Fibroblast of pulmonary artery (primary cell): Measurements from ENCODE around the gene UFD1.
A peak's percentile ranks its signal among the peaks of the same experiment; 100 is the strongest.

ENCODE experiments used
- DNase-seq: peaks from one replicate; pipeline ENCODE4 v3.0.0-alpha.2; 2010; ENCODE audit warnings: low read depth
- H3K4me3 ChIP-seq: replicated peaks from 2 replicates; pipeline ENCODE4 v1.5.1; 2011; ENCODE audit warnings: low read depth, mild to moderate bottlenecking, control low read depth, low read length, moderate library complexity
- CTCF ChIP-seq: IDR thresholded peaks from 2 replicates; pipeline ENCODE4 v1.5.1; 2011; ENCODE audit warnings: mild to moderate bottlenecking, control low read depth, low read length, inconsistent platforms; ENCODE audit errors: missing control alignments

Gene UFD1

GRCh38 chr22:19497245-19497644 lies 18.3 kb upstream of the UFD1 start:
- no peak overlapping the region for H3K4me3 ChIP-seq
- no peak for TF ChIP-seq CTCF
- DNase-seq = peak; percentile 94

- TF ChIP-seq CTCF = no peak
- DNase-seq = no peak
- no peak overlapping the region for H3K4me3 ChIP-seq
Measured at GRCh38 chr22:19496324-19496630, 17.3 kb upstream of the UFD1 start.

DNA sequence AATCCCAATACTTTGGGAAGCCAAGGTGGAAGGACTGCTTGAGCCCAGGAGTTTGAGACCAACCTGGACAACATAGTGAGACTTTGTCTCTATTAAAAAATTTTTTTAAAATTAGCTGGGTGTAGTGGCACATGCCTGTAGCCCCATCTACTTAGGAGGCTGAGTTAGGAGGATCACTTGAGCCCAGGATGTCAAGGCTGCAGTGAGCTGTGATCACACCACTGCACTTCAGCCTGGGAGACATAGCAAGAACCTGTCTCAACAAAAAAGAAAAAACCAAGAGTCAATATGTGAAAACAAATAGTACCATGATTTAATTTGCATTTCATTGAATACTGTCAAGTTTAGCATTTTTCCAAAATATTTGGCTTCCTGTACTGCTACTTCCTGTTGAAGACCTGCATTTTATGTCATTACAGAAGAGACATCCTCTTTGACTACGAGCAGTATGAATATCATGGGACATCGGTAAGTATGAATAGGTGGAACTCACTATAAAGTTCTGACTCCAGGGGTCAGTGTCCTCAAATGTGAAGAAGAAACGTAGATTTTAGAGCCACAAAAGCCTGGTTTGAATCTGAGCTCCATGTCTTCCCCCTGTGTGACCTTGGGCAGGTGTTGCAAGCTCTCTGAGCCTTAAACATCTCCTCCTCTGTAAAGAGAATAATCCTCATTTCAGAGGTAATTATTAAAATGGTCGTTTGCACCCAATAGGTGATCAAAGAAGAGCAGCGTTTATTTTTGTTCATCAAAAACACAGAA lies 16.8 kb upstream of the UFD1 start:
- H3K4me3 ChIP-seq = no peak overlapping the region
- peak; percentile 53 for DNase-seq

GRCh38 chr22:19494676-19495173 lies 15.7 kb upstream of the UFD1 start:
- H3K4me3 ChIP-seq = no peak overlapping the region
- no peak for TF ChIP-seq CTCF
- no peak for DNase-seq

More for the DNA sequence above, 16.8 kb upstream of the UFD1 start:
- TF ChIP-seq CTCF = peak; percentile 19

- TF ChIP-seq CTCF = no peak
- no peak overlapping the region for H3K4me3 ChIP-seq
- DNase-seq = no peak
Measured at GRCh38 chr22:19494001-19494560, 15.1 kb upstream of the UFD1 start.

DNA sequence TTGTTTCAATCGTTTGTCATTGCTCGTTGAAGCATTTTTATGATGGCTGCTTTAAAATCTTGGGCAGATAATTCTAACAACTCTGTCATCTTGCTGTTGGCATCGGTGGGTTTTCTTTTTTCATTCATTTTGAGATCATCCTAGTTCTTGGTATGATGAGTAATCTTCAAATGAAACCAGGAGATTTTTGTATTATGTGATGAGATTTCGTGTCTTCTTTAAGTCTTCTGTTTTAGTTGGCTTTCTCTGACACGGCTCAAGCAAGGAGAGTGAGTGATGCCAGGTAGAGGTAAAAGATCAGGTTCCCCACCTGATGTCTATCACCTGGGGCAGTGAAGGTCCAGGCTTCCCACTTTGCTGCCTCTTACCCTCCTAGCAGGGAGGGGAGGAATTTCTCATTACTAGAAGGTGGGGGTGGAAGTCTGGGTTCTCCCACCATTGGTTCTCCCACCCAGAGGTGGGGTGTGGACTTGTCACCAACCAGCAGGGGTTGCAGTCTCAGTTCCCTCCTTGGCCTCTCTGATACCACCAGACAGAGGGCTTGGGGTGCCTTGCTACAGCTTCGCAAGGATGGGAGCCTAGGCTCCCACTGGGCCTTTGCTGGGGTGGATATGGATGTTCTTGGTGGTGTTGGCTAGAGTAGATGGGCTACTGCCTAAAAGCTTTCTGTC lies 13.6 kb upstream of the UFD1 start:
- DNase-seq = no peak

More for the DNA sequence above, 13.6 kb upstream of the UFD1 start:
- no peak for TF ChIP-seq CTCF
- H3K4me3 ChIP-seq = no peak overlapping the region
